Right lobe of liver (tissue), 6 donors: ENCODE data around the gene ADIPOR2. TPM values are rescaled to one million over a fixed set of nuclear protein-coding genes. Genes with fewer than 3 reads are reported as not detected.

Source experiments
- ATAC-seq, 4 donors: fragments of 200-7000 bp; cut with Tn5 transposase; one replicate each; pipeline ENCODE4 v1.9.1; 2020; ENCODE audit warnings: mild to moderate bottlenecking in 4 of 4, moderate library complexity in 4 of 4
- DNase-seq, 3 donors: peaks; one replicate each; pipeline ENCODE4 v3.0.0-alpha.2; 2020
- H3K27ac ChIP-seq, 3 donors: fragments of 200-600 bp; one replicate each; pipeline ENCODE4 v1.8.0; 2022
- H3K27me3 ChIP-seq, 2 donors: fragments of 200-600 bp; one replicate each; pipeline ENCODE4 v1.8.0; 2022
- H3K36me3 ChIP-seq, 4 donors: fragments of 200-600 bp; sonication (generic) in 1 of 4; one replicate each; pipeline versions ENCODE4 v1.5.1 to v1.8.0; 2017 to 2022; ENCODE audit warnings: control low read depth in 1 of 4
- H3K4me1 ChIP-seq, 4 donors: fragments of 200-600 bp; sonication (generic) in 1 of 4; one replicate each; pipeline versions ENCODE4 v1.5.1 to v1.8.0; 2017 to 2022; ENCODE audit warnings: control low read depth in 1 of 4
- H3K4me3 ChIP-seq, 3 donors: fragments of 200-600 bp; one replicate each; pipeline ENCODE4 v1.8.0; 2022
- H3K9me3 ChIP-seq, 4 donors: fragments of 200-600 bp; sonication (generic) in 1 of 4; one replicate each; pipeline versions ENCODE4 v1.5.1 to v1.8.0; 2017 to 2022; ENCODE audit warnings: control low read depth in 1 of 4
- CTCF ChIP-seq, 4 donors: fragments of 200-600 bp in 3 of 4; fragments of 450-650 bp in 1 of 4; IDR thresholded peaks; one replicate each; pipeline versions ENCODE4 v1.5.1 to v1.8.0; 2016 to 2022; ENCODE audit warnings: antibody characterized with exemption in 4 of 4, mild to moderate bottlenecking in 2 of 4
- POLR2A ChIP-seq: fragments of 450-650 bp; IDR thresholded peaks from one replicate; pipeline ENCODE4 v1.6.1; 2017; ENCODE audit warnings: antibody characterized with exemption, mild to moderate bottlenecking
- WGBS: methylation state at CpG from one replicate; pipeline ENCODE4 v1.1.6; 2018; ENCODE audit warnings: low coverage, low lambda C conversion rate; ENCODE audit not compliant: insufficient coverage; ENCODE audit errors: missing lambda C conversion rate; 5-methylcytosine and 5-hydroxymethylcytosine counted together
- intact Hi-C, 2 donors: fragments of 100-400 bp; cut with DNase I; formaldehyde crosslinking; loops; one replicate each; pipeline versions ENCODE4 v1.11.2 to v1.14.1; 2022
- total RNA-seq, 6 experiments: library from RNA; depleted of rRNA in 2 of 6; stranded (reverse); fragments of >200 nt in 2 of 6; fragmentation: NEBNext Ultra II Directional in 3 of 6; extraction: Animal tissue kit (Norgen Biotek cat#: 25700) in 3 of 6; gene quantifications; one replicate each; pipeline versions ENCODE4 v1.1.0 to v1.2.4, GENCODE V29; 2016 to 2023
- donor health status: DM: no; HTN: yes; CAD: no.
- donor health status: DM: no; HTN: no; CAD: no.
- donor health status: DM: no; HTN: no; CAD: no.
- donor health status: DM: no; HTN: yes; CAD: no.
- donor health status: DM: no; HTN: yes; CAD: no.

ADIPOR2 gene
- total RNA-seq, 6 experiments from 2014 or later: 46.5 to 108 (median 59.8) TPM

GRCh38 chr12:1768615-1769014, 77.7 kb downstream of the ADIPOR2 start:
- H3K9me3 ChIP-seq: no peaks in the 10 kb centered on the region
- H3K4me1 ChIP-seq: peaks cover 0 to 66% (median 4%) of the 10 kb centered on the region in 4 donors
- TF ChIP-seq POLR2A (no peak), CTCF (IDR thresholded peaks at IDR 0.05) (no peak)
- 27% methylated on average over 1 of the region's 1 CpG for WGBS
- ATAC-seq (peak; percentile 57 to 76 (median 65)), DNase-seq (no peak)
- intact Hi-C loops: no loop called here
- H3K27me3 ChIP-seq: no peaks in the 10 kb centered on the region
- H3K27ac ChIP-seq: peak overlapping the region in 1 of 3 donors; percentile 76
- H3K4me3 ChIP-seq: no peak overlapping the region
- no peaks in the 10 kb centered on the region for H3K36me3 ChIP-seq

- DNase-seq: no peak
- H3K4me3 ChIP-seq: no peak overlapping the region
Measured at GRCh38 chr12:1769809-1770494, 79.1 kb downstream of the ADIPOR2 start.

GRCh38 chr12:1773937-1774655, 83.2 kb downstream of the ADIPOR2 start:
- intact Hi-C loops: no loop called here
- no peak for TF ChIP-seq CTCF (IDR thresholded peaks at IDR 0.05)
- no peak for DNase-seq

More at GRCh38 chr12:1769809-1770494, 79.1 kb downstream of the ADIPOR2 start:
- Histone ChIP-seq H3K36me3 (peaks cover 0 to 8% (median 0%) of the 10 kb centered on the region in 4 donors), H3K27me3 (no peaks in the 10 kb centered on the region), H3K4me1 (peaks cover 0 to 65% (median 4%) of the 10 kb centered on the region in 4 donors), H3K27ac (peak overlapping the region in 1 of 3 donors; percentile 76), H3K9me3 (no peaks in the 10 kb centered on the region)
- TF ChIP-seq CTCF (IDR thresholded peaks at IDR 0.05) (no peak), POLR2A (no peak)
- ATAC-seq: peak in 1 of 4 donors; percentile 31
- intact Hi-C loops: no loop called here
- 72% methylated on average over 7 of the region's 8 CpGs for WGBS

GRCh38 chr12:1776170-1776921, 85.5 kb downstream of the ADIPOR2 start:
- DNase-seq (no peak), ATAC-seq (peak in 2 of 4 donors; percentile 23 to 57)
- no peak for TF ChIP-seq POLR2A
- TF ChIP-seq CTCF (IDR thresholded peaks at IDR 0.05): no peak
- H3K27me3 ChIP-seq: no peaks in the 10 kb centered on the region
- H3K4me1 ChIP-seq: peaks cover 0 to 27% (median 3%) of the 10 kb centered on the region in 4 donors
- WGBS: 95% methylated on average over 2 of the region's 4 CpGs
- H3K4me3 ChIP-seq: no peak overlapping the region
- H3K36me3 ChIP-seq: peaks cover 0 to 23% (median 5%) of the 10 kb centered on the region in 4 donors
- no peaks in the 10 kb centered on the region for H3K9me3 ChIP-seq
- intact Hi-C loops: no loop called here
- no peak overlapping the region for H3K27ac ChIP-seq

More at GRCh38 chr12:1773937-1774655, 83.2 kb downstream of the ADIPOR2 start:
- peak in 3 of 4 donors; percentile 38 to 48 (median 45) for ATAC-seq
- Histone ChIP-seq H3K36me3 (peaks cover 0 to 16% (median 2%) of the 10 kb centered on the region in 4 donors), H3K9me3 (no peaks in the 10 kb centered on the region), H3K27me3 (no peaks in the 10 kb centered on the region), H3K27ac (no peak overlapping the region), H3K4me1 (peaks cover 0 to 30% (median 5%) of the 10 kb centered on the region in 4 donors), H3K4me3 (no peak overlapping the region)
- WGBS: 73% methylated on average over 4 of the region's 4 CpGs
